HG03521 (cell line): ENCODE data around the gene PCARE.
"Not testable (repeated sequence)": the region's sequence is repeated elsewhere in the genome, so short reads cannot be mapped to it uniquely, and the experiment has no call there.

ENCODE experiments used
- ATAC-seq: cut with Tn5 transposase; IDR thresholded peaks from one replicate; pipeline ENCODE4 v1.9.1; 2021; ENCODE audit warnings: mild to moderate bottlenecking, moderate library complexity; ENCODE audit not compliant: unreplicated experiment

PCARE gene

DNA sequence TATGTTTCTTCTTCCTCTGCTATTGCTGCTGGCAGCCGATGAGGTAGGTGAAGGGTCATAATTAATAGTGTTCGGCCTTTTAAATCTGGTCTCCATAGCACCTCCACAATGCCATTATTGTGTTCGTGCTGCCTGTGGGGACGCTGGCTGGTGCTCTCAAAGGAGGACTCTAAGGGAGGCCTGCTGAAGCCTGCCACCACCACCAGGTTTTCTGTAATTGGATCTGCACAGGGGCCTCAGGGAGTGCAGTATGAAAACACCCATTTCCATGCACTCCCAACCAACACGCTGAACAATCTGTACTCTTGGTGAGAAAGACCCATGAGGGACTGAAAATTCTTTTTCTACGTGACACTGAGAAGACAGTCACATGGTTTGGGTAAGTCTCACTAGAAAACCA, 23.2 kb upstream of the PCARE start:
- no peak for ATAC-seq

DNA sequence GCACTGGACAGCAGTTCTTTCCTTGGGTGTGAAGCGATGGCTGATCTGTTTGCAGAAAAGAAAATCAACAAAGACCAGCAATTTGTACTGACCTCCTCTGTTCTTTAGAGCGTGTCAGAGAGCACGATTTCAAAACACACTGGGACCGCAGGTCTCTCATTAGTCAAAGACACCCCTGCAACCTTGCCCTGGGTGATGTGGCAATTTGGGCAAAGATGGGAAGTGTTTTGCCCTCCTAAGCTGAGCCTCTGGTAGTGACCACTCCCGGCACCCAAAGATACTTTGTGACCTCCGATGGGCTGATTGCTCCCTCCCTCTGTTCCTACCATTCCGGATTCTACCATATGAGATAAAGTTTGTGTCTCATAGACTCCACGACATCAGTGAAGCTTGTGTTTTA, 22.6 kb upstream of the PCARE start:
- ATAC-seq = no peak

DNA sequence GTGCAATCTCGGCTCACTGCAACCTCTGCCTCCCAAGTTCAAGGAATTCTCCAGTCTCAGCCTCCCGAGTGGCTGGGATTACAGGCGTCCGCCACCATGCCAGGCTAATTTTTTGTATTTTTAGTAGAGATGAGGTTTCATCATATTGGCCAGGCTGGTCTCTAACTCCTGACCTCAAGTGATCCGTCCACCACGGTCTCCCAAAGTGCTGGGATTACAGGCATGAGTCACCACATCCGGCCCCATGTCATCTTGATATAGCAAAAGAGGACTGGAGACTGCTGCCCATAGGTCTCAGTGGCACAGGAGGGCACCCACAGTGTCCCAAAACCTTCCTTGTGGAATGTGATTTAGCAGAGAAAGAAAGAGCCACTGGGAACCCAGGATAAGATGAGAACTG, 16.0 kb upstream of the PCARE start:
- not testable (repeated sequence) for ATAC-seq

DNA sequence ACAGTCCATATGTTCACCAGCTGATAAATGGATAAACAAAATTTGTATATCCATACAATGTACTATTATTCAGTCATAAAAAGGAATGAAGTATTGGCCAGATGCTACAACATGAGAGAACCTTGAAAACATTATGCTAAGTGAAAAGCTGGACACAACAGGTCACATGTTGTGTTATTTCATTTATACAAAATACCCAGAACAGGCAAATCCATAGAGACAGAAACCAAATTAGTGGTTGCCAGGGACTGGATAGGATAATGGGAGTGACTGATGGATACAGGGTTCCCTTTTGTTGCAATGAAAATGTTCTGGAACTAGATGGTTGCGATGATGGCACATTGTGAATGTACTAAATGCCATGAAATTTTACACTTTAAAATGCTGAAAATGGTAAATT, 10.2 kb upstream of the PCARE start:
- no peak for ATAC-seq

DNA sequence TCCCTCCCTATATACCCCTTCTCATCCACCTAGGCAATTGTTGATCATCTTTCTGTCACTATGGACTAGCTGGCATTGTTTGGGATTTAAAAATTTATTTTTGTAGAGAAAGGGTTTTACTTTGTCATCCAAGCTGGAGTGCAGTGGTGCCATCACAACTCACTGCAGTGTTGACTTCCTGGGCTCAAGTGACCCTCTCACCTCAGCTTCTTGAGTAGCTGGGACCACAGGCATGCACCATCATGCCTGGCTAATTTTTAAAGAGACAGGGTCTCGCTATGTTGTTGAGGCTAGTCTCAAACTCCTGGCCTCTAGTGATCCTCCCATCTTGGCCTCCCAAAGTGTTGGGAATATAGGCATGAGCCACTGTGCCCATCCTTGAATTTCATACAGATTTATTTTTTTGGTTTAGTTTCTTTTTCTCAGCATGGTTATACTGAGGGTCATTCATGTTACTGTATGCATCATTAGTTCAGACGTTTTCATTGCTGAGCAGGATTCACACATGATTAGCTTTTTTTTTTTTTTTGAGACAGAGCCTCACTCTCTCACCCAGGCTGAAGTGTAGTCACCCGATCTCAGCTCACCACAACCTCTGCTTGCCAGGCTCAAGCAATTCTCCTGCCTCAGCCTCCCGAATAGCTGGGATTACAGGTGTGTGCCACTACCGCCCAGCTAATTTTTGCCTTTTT, 8.6 kb upstream of the PCARE start:
- no peak for ATAC-seq

DNA sequence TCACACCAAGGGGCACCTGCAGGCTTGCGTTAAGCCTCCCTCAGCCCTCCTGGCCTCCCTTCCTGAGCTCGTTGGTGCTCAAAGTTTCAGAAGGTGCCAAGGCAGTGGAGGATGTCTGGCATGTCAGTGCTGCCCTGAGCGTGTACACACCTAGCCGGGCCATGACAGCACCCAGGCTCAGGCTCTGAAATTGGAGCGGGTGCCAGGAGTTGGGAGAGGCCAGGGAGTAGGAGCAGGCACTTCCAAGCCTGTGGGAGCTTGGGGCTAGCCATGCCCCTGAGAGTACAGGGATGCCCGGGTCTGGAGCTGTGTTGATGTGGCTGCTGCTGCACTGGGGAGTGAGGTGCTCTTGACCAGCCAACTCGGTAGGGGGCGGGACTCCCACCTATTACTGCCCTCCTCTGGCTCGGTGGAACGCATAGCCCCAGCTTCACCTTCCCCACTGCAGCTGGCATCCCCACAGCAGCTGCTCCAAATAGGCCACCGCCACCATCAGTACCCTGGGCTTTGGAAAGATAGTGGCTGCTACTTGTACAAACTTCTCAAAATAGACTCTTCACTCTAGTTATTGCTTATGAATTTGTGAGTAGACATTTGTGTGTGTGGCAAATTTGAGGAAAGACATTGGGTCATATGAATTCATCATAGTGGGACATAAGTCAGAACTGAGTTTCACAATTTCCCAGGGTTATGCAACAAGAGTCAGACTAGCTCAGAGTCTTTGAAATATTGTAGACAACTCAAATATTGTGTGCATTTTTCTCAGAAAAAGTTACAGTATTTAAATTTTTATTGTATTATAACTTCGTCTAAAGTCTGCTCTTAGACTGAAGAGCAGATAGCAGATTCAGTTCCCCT, 6.8 kb upstream of the PCARE start:
- ATAC-seq = no peak

DNA sequence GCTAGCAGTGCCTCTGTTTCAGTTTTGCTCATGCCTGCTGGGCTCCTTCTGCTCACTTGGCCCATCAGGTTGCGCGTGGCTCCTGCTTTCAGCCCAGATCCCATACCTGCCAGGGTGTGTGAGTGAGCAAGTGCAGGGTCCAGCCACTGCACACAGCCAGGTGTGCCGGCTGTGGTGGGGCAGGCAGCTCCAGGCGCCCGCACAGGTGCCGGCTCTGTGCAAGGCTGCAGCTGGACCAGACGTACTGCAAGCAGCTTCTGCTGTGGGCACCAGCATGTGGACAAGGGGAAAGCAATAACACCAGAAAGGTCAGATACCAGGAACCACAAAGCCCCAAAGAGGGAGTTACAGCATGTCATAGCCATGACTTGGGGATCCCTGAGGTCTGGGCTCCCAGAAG, 5.6 kb upstream of the PCARE start:
- no peak for ATAC-seq

DNA sequence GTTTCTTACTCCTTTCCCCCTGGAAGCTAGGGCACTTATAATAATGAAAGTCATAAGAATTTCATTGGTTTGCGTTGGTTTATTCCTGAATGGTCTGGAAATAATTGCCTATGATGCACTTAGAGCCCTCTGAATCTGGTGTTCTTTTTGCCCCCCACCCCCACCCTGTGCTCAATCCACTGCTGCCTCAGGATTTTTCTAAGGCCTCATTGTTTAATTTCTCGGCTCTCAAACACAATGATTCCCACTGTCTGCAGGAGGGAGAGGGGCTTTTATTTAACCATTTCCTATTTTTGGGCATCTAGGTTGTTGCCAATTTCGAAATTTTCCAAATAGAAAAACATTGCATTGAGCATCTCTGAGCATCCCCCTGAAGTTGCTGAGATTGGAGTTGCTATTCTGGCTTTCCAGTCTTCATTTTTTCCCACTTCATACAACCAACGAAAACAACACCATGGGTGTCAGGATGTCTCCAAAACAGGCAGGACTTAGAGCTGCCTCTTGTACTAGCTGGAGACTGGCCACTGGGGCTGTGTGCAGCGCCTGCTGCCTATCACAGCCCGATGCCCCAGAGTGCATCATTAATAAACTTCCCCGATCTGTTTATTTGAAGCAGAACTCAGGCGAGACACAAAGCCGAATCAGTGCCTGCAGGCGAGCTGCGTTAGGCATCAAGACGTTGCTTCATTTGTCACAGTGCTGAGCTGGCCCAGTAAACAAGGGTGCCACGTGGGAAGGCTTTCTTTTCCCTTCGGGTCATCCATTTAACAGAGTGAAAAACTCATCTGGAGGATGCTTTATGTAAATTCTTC, 1.8 kb upstream of the PCARE start:
- no peak for ATAC-seq

DNA sequence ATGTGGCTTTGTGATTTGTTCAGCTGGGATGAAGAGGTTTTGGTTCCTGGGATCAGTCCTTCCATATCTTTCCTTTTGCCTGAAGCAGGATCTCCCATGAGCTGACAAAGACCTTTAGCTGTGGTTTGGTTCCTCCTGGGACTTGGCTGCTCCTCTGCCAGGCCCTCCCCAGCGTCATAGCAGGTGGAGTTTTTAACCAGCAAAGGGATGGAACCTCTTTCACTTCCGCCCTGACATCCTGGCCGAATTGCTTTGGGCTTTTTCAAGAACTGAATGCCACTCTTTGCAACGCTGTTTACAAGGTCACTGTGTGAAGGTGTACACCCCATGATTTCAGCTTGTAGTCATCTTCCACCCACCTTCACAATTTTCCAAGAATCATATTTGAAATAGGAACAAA, 390 bp downstream of the PCARE start:
- no peak for ATAC-seq

DNA sequence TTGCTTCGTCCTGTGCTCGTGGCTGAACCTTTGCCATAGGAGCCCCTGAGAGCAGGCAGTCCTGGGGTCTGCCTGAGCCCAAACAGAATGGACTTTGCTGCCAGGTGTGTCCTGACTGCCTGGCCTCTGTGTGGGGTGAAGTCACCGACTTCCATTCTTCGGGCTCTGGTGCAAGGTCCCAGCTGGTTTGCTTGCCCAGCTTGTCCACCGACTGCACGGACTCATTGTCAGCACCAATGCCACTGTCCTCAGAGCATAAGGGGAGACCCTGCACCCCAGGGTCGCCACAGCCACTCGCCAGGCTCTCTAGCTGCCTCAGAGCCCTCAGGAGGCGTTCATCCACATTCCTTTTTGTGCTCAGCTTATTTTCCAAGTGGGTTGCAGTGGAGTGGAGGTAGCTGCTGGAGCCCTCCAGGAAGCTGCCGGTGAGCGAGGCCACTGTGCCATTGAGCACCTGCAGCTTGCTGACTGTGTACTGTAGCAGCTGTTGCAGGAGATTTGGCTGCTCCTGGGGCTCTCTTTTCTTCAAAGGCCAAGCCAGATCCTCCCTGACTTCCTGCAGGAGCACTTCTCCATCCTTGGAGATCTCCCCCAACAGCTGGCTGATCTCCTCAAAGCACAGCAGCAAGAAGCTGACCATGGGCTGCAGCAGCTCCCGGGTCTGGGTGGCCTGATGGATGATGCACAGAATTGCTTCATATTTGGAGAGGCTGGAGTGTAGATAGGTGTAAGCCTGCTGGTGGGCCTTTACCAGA, 1.2 kb downstream of the PCARE start:
- no peak for ATAC-seq

DNA sequence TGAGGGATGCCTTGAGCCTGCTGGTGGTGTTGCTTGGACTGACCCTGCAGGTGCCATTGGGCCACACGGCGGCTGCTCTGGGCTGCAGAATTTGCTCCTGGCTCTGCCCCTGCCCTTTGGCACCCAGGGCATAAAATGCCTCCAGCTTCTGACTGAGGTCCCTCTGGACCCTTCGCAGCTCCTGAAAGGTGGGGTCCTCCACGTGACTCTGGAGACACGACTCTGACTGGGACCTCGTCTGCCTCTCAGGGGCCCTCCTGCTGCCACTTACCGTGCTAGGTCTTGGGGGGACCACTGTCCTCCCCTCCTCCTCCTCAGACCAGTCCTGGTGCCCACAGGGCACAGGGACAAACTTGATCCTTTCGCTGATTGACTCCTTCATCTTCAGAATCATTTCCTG, 2.1 kb downstream of the PCARE start:
- ATAC-seq = no peak

DNA sequence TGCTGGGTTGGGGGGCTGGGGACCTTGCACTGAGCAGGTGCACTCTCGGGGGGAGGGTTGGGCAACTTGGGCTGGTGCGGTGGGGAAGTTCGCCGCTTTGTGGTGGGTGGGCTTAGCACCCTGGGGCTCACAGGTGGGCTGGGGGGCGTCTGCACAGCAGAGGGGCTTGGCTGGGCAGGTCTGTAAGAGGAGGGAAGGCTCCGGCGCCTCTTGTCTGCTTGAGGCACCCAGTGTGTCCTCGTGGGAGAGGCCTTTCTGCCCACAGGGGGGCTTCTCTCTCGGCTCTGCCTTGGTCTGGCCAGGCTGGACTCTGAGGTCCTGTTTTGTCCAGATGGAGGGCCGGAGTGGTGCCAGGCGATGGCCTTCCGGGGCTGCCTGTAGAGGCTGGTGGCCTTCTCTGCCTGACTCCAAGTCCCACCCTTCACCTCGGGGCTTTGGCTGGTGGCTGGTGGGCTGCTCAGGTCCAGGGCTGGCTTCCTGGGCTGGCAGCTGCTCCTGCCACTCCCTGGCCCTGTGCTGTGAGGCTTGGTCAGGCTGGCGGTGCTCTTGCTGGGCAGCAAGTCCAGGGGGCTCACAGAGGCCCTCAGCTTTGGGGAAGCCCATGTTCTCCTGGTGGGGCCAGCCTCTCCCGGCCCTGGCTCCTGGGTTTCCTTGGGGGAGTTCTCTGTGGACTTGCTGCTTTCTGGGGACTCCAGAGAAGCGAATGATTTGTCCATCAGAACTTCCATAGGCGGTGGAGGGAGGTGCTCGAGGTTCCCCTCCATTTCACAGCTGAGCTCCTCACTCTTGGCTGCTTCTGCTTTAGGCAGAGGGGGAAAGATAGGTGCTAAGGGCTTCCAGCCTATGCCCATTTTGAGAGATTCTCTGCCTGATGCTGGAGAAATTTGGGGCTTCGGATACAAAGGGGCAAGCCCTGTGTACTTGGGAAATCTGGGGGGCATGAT, 3.0 kb downstream of the PCARE start:
- ATAC-seq = no peak

DNA sequence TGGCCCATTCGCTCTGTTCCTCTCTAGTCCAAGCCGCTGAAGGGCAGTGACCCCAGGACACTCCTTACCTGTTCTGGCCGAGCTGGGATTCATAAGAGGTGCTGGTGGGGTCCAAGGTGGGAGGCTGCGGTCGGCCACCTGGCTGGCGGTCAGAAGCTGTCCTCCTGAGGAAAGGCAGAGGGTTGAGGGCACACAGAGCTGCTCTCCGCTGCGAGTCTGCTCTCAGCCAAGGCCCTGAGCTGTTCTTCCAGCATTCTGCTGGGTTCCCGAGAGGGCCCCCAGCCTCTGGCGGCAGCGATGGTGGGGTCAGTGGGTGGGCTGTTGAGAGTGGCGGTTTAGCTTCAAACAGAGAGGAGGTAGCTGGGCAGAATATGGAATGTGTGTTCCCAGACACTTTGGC, 3.8 kb downstream of the PCARE start:
- no peak for ATAC-seq

DNA sequence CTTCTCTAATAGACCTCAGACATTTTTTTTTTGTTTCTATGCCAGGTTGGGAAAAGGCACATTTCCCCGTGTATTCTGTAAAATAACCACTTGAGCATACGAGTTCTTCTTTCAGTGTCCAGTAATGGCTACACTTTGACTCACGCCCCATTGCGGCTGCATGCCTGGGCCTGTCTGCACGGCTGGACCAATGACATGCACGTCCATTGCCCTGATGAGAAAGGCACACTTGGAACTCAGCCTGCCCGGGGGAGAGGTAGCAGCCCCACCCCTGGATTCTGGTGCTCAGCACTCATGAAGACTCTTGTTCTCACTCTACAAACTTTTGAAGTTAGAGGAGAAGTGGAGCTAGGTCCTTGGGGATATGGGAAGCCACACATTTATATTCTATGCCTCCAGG, 5.8 kb downstream of the PCARE start:
- no peak for ATAC-seq

DNA sequence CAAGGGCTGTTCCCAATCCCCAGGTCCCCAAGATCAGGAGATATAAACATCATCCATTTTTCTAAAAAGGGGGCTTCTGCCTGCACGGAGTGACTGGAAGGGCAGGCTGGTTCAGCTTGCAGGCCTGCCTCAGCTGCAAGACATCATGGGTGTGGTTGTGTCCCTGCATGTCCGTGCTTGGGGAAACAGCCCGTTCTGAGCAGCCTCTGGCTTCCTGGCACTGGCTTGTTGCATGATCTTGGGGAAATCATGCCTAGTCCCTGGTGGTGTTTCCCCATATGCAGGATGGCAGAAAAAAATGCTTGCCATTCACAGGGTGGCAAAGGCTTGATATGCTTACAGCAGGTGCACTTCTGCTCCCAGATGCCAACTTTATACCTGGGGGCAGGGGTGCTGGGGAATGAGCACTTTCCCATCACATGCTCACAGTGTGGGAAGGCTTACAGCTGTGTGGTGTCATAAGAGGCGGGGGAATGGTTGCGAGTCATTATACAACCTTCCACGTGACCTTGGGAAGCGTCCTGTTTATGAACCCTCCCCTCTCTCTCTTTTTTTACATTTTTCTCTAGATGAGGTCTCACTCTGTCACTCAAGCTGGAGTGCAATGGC, 7.2 kb downstream of the PCARE start:
- no peak for ATAC-seq

DNA sequence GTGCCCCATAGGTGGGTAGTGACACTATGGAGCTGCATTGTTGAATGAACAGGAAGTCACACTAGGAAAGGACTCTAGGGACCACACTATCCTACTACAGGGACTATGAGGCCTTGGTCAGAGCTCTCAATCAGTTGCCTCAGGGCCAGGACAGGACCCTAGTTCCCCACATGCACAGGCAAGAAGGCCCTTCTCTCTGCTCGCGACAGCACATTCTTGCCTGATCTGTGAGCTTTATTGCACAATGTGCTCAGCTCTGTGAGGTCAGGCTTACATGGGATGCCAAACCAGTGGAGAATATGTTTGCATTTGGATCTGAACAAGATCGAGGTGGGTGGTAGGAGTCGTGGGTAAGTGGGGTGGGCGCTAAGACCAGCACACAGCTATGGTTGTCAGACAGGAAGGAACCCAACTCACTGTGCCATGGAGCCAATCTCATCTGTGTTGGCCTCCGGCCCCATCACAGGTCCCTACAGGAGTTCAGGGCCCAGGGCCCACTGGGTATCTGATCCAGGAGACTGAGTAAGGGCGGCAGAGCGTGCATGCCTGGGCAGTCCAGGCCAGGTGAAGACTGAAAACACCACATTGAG, 8.0 kb downstream of the PCARE start:
- no peak for ATAC-seq

DNA sequence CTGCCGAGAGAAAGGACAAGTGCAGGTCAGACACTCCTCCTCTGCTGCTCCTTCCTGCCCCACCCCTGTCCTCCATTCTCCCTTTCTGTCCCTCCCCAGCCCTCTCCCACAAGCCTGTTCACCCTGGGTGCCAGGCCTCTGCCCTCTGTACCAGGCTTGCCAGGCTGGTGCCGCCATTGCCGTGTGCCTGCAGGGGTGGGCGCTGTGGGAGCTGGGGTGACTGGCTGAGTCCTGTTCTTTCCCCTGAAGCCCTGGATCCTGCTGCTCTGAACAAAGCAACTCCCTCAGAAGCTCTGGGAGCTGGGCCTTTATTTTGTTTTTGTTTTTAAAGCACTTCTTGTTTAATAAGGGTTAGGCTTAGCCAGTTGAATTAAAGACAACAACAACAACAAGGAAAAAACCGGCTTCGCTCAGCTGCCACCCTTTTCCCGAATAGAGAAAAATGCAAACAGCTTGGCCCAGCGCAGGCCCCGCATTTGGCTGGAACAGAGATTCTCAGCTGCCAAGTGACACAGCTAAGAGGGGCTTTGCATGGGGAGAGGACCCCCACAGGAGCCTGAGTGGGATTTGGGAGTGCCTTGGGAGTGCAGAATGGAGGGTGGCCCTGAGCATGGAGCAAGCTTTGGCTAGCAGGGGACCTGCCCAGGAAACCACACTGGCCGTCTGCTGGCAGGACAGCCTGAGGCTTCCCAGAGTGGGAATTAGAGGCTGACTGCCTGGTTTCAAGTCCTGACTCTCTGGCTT, 9.1 kb downstream of the PCARE start:
- no peak for ATAC-seq

DNA sequence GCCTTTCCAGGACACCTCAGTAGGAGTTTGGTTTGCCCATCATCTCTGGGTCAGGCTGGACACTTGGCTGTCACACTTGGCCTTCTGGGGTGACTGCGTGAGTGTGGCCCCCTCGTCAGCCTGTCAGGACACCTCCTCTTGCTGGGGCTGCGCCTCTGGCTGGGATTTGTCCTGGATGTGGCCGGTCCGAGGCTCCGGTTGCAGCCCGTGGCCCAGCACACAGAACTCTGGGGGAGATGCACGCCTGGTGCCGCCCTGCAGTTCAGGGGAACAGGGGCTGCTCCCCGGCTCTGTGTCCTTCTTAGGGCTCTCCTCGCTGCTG, 9.6 kb downstream of the PCARE start:
- ATAC-seq = no peak

DNA sequence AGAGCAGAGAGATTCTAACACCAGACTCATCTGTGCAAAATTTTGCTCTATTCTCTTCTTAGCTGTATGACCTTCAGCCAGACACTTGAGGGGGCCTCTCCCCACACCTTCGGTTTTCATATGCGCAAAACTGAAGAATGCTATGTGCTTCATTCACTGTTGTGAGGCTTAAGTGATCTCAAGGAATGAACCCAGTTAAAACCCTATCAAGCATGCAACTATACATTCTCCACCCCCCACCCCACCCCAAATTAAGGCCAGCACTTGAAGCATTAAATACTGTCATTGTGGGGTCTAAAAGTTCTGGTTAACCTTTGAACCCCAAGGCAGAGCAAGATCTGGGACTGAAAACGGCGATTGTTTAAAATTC, 10.0 kb downstream of the PCARE start:
- no peak for ATAC-seq
